ENCODE results near the gene GAS5.

GAS5 gene

DNA sequence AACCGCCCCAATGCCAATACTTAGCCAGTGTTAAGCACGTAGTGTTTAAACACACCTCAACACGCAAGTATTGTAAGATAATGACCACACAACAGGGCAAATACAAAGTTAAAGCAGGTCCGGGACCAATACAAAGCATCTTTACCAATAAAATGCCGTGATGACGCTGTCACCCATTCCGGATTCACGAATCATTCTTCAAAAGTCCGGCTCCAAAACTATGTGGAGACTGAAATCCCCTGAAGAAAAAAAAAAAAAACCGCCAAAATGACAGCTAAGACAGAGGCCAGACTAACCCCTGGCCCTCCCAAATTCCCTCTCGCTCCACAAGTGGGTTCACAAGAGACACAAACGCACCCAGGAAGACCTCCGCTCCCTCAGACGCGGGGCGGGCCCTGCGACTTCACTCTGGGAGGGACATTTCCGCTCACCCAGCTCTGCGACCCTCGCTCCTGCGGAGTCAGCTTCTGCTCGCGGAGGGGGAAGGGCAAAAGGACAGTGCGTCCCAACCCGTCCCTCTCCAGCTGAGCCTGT, 43.9 kb downstream of the GAS5 start:
- no peak for FAIRE-seq

GRCh38 chr1:173821680-173822079, 46.1 kb downstream of the GAS5 start:
- FAIRE-seq: no peak

GRCh38 chr1:173818459-173818858, 49.3 kb downstream of the GAS5 start:
- FAIRE-seq: no peak
